Measurements from ENCODE around the gene RPLP2.

Gene RPLP2

GRCh38 chr11:853682-854448 lies 44.1 kb downstream of the RPLP2 start:
- DNase-seq = no peak

GRCh38 chr11:854601-855329 lies 45.0 kb downstream of the RPLP2 start:
- DNase-seq = no peak

- no peak for DNase-seq
Measured at GRCh38 chr11:855330-855674, 45.5 kb downstream of the RPLP2 start.

GRCh38 chr11:855796-856195 lies 46.0 kb downstream of the RPLP2 start:
- no peak for DNase-seq

GRCh38 chr11:856397-856796 lies 46.6 kb downstream of the RPLP2 start:
- DNase-seq = no peak

GRCh38 chr11:858053-858761 lies 48.4 kb downstream of the RPLP2 start:
- DNase-seq = no peak

- no peak for DNase-seq
Measured at GRCh38 chr11:858762-859339, 49.1 kb downstream of the RPLP2 start.

GRCh38 chr11:859394-860131 lies 49.8 kb downstream of the RPLP2 start:
- no peak for DNase-seq

GRCh38 chr11:860234-861104 lies 50.7 kb downstream of the RPLP2 start:
- DNase-seq = no peak

- DNase-seq = no peak
Measured at GRCh38 chr11:861105-861479, 51.3 kb downstream of the RPLP2 start.

- DNase-seq = no peak
Measured at GRCh38 chr11:862081-862661, 52.4 kb downstream of the RPLP2 start.

All from CD4-positive, alpha-beta T cell treated with Interleukin-6 for 4 hours (primary cell).